ENCODE measurements around the gene CELF4. TPM values are rescaled to one million over a fixed set of nuclear protein-coding genes. Genes with fewer than 3 reads are reported as not detected.

CELF4 gene
- total and polyA plus RNA-seq, 10 of the 15 experiments (the other 5 are each of a cell fraction or from before 2014, with no cell fraction given) = 0.03 to 0.32 TPM; not detected in 8

DNA sequence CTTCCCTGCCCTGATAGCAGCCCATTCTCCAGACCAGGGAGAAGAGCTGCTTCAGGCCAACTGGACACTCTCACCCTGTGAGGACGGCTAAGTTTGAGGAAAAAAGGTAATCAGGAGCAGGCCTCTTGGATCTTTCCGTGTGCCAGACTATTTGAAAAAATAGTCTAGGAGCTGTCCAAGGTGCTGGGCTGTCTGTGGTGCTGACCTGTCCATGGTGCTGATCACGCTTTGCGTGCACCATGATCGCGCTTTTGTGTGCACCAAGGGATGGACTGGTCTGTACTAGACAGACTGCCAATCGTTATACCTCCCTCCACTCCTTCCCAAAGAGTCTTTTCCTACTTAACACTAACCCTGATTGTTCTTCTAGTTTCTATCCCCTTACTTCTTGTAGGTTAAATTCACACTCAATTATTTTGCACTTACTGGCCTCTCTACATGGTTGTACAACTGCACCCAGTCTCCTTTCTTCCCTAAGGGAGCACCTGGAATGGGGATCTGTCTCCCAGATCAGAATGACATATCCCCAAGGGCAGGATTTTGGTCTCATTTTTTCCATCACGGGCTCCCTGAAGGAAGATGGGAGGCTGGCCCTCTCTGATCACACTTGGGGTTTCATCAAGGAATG lies 295.4 kb downstream of the CELF4 start (continued):
- TF ChIP-seq, protein P1, sequence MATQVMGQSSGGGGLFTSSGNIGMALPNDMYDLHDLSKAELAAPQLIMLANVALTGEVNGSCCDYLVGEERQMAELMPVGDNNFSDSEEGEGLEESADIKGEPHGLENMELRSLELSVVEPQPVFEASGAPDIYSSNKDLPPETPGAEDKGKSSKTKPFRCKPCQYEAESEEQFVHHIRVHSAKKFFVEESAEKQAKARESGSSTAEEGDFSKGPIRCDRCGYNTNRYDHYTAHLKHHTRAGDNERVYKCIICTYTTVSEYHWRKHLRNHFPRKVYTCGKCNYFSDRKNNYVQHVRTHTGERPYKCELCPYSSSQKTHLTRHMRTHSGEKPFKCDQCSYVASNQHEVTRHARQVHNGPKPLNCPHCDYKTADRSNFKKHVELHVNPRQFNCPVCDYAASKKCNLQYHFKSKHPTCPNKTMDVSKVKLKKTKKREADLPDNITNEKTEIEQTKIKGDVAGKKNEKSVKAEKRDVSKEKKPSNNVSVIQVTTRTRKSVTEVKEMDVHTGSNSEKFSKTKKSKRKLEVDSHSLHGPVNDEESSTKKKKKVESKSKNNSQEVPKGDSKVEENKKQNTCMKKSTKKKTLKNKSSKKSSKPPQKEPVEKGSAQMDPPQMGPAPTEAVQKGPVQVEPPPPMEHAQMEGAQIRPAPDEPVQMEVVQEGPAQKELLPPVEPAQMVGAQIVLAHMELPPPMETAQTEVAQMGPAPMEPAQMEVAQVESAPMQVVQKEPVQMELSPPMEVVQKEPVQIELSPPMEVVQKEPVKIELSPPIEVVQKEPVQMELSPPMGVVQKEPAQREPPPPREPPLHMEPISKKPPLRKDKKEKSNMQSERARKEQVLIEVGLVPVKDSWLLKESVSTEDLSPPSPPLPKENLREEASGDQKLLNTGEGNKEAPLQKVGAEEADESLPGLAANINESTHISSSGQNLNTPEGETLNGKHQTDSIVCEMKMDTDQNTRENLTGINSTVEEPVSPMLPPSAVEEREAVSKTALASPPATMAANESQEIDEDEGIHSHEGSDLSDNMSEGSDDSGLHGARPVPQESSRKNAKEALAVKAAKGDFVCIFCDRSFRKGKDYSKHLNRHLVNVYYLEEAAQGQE (IDR thresholded peaks at IDR 0.05; ENCODE audit: low read depth, low read length) = peak; percentile 100
- no peak for TF ChIP-seq CBFB (IDR thresholded peaks at IDR 0.05; ENCODE audit: low read depth)
- no peak for TF ChIP-seq ZNF274 (IDR thresholded peaks at IDR 0.05; ENCODE audit: insufficient read depth, insufficient read length)
- TF ChIP-seq RFX5 (IDR thresholded peaks at IDR 0.05; ENCODE audit: low read depth, low read length) = no peak
- no peak for TF ChIP-seq CREM (IDR thresholded peaks at IDR 0.05; ENCODE audit: low read depth)
- TF ChIP-seq ZBTB33 (IDR thresholded peaks at IDR 0.05) = no peak
- no peak for TF ChIP-seq MTA3 (IDR thresholded peaks at IDR 0.05; ENCODE audit: borderline replicate concordance, low read length)
- no peak for TF ChIP-seq DPF2 (IDR thresholded peaks at IDR 0.05)
- TF ChIP-seq BMI1 (IDR thresholded peaks at IDR 0.05; ENCODE audit: borderline replicate concordance) = no peak
- TF ChIP-seq POU2F2 (IDR thresholded peaks at IDR 0.05; ENCODE audit: borderline replicate concordance, low read depth, low read length) = no peak
- no peak for TF ChIP-seq EP300 (IDR thresholded peaks at IDR 0.05; ENCODE audit: borderline replicate concordance in 1 of 2, control insufficient read depth in 1 of 2, low read depth in 2 of 2, low read length in 2 of 2)
- TF ChIP-seq TCF3 (IDR thresholded peaks at IDR 0.05; ENCODE audit: borderline replicate concordance, insufficient read depth, low read depth, low read length) = no peak
- TF ChIP-seq RUNX3 (IDR thresholded peaks at IDR 0.05; ENCODE audit: low read length) = 0 out of 2 replicates have a peak, but pooled peaks have one; percentile 13
- TF ChIP-seq CBX5 (IDR thresholded peaks at IDR 0.05; ENCODE audit: low read depth) = 0 out of 2 replicates have a peak, but pooled peaks have one; percentile 13
- no peak for TF ChIP-seq BHLHE40 (IDR thresholded peaks at IDR 0.05; ENCODE audit: borderline replicate concordance in 1 of 2, low read depth in 2 of 2, low read length in 1 of 2)
- no peak for TF ChIP-seq TBL1XR1 (IDR thresholded peaks at IDR 0.05; ENCODE audit: low read depth, low read length)
- TF ChIP-seq JUND (IDR thresholded peaks at IDR 0.05; ENCODE audit: low read depth, low read length) = no peak
- TF ChIP-seq, protein P2, sequence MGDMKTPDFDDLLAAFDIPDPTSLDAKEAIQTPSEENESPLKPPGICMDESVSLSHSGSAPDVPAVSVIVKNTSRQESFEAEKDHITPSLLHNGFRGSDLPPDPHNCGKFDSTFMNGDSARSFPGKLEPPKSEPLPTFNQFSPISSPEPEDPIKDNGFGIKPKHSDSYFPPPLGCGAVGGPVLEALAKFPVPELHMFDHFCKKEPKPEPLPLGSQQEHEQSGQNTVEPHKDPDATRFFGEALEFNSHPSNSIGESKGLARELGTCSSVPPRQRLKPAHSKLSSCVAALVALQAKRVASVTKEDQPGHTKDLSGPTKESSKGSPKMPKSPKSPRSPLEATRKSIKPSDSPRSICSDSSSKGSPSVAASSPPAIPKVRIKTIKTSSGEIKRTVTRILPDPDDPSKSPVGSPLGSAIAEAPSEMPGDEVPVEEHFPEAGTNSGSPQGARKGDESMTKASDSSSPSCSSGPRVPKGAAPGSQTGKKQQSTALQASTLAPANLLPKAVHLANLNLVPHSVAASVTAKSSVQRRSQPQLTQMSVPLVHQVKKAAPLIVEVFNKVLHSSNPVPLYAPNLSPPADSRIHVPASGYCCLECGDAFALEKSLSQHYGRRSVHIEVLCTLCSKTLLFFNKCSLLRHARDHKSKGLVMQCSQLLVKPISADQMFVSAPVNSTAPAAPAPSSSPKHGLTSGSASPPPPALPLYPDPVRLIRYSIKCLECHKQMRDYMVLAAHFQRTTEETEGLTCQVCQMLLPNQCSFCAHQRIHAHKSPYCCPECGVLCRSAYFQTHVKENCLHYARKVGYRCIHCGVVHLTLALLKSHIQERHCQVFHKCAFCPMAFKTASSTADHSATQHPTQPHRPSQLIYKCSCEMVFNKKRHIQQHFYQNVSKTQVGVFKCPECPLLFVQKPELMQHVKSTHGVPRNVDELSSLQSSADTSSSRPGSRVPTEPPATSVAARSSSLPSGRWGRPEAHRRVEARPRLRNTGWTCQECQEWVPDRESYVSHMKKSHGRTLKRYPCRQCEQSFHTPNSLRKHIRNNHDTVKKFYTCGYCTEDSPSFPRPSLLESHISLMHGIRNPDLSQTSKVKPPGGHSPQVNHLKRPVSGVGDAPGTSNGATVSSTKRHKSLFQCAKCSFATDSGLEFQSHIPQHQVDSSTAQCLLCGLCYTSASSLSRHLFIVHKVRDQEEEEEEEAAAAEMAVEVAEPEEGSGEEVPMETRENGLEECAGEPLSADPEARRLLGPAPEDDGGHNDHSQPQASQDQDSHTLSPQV (IDR thresholded peaks at IDR 0.05) = no peak
- no peak for TF ChIP-seq USF1 (IDR thresholded peaks at IDR 0.05; ENCODE audit: borderline replicate concordance, extremely low read length, insufficient read depth, low read depth, low read length)
- TF ChIP-seq SIN3A (IDR thresholded peaks at IDR 0.05; ENCODE audit: low read depth, low read length) = peak; percentile 71; the same call in 1 of the 2 replicates

Measured in GM12878 (cell line).